GM21723 (cell line): Measurements from ENCODE around the gene ENTREP3.

Experiments
- ATAC-seq: cut with Tn5 transposase; IDR thresholded peaks from one replicate; pipeline ENCODE4 v1.9.1; 2021; ENCODE audit warnings: mild to moderate bottlenecking, moderate library complexity; ENCODE audit not compliant: unreplicated experiment

ENTREP3 gene

GRCh38 chr1:155278689-155279160 is 23.4 kb upstream of the ENTREP3 start:
- no peak for ATAC-seq

- no peak for ATAC-seq
These were observed 22.8 kb upstream of the ENTREP3 start for GRCh38 chr1:155277902-155278688.

DNA sequence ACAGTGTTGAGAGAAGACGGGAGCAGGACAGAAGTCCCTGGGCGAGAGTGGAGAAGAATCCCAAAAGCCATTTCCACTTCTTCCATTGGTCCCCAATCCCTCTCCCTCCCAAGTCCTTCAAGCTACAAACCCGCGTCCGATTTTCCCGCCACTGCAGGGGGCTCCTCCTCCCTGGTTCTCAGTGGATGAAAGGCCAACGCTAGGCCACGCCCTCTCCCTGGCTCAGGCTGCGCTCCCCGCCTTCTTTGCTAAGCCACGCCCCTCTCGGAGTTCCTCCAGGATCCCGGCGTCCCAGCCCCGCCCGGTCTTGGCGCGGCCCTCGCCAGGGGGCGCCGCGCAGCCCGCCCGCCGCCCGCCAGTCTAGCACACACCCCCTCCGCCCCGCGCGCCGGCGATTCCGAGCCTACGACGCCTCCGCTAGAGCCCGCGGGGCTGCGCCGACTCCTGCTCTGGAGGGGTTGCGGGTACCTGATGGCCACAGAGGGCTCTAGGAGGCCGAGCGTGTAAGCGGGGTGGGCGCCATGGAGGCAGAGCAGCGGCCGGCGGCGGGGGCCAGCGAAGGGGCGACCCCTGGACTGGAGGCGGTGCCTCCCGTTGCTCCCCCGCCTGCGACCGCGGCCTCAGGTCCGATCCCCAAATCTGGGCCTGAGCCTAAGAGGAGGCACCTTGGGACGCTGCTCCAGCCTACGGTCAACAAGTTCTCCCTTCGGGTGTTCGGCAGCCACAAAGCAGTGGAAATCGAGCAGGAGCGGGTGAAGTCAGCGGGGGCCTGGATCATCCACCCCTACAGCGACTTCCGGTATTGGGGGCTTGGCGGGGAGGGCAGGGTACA is 22.0 kb upstream of the ENTREP3 start, which contains the start of gene HCN3:
HCN3 (plus strand) TSS at position 394 of the 832 bp plus-strand sequence; CDS start at position 522, 128 bp downstream.
- peak; percentile 62 for ATAC-seq

DNA sequence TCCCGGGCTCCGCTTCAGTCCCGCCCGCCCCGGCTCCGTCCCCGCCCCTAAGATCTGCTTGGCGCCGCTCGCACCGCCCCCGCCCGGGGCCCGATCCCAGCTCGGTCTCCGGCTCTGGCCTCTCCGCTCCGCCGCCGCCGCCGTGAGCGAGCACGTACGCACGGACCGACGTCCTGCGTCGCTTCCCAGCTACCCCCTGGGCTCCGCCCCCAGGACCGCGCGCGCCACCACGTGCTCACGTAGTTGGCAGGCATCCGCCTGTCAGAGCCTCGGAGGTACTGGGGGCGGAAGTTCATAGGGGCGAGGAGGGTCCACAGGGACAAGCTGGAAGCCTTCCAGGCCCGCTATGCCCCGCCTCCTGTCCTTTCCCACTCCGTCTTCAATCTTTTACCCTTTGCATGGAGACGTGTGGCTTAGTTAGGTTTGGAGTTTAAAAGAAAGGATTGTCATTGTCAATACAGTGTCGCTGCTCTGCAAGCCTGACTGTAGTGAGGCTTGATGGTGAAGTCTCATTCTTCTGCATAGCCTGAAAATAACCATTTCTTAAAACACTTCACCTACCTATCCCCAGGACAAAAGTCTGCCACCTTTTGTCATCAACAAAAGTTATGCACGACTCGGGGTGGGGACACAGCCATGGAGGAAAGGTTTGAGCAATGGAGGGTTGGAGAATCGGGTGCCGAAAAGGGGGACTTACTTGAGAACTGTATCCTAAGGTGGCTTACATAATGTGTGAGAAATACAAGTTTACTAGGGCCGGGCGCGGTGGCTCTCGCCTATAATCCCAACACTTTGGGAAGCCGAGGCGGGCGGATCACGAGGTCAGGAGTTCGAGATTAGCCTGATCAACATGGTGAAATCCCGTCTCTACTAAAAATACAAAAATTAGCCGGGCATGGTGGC is 18.3 kb upstream of the ENTREP3 start, which contains the start of gene CLK2:
CLK2 (minus strand) TSS at position 162 of the 903 bp plus-strand sequence. CDS start 2,527 bp downstream, outside the sequence.
- ATAC-seq, result peak; percentile 77

- peak; percentile 34 for ATAC-seq
These were observed 17.4 kb upstream of the ENTREP3 start for GRCh38 chr1:155272466-155273342.

DNA sequence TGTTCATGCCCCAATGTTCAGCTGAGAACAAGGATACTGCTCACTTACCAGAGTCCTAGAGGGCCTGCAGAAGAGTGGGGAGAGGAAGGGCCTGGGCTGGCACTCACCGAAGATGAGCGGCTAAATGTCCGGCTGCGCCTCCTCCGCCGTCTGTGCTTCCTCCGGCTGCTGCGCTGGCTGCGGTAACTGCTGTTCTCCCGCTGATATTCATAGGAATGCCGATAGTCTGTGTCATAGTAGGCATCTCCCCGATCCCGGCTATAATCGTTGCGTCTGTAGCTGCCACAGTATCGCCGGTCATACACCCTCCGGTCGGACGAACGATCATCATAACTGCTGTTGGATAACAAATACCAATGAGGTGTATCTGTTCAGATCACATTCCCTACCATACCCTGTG is 14.1 kb upstream of the ENTREP3 start:
- ATAC-seq, result no peak

GRCh38 chr1:155268630-155269029 is 13.3 kb upstream of the ENTREP3 start:
- no peak for ATAC-seq

DNA sequence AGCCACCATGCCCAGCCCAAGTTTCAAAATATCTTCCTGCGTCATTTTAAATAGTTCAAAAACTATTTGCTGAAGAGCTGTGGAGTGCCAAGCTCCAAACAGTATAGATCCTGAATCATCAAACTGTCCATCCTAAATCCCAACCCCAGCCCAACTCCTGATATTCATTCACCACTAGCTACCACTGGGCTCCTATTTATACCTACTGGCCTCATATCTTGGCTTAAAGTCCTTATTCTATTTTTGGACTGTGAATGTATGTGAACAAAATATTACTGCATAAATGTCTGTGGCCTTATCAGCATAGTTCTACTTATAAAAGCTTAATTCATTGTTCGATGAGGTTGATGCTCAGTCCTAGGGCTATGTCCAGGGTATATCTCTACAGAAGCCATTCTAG is 12.1 kb upstream of the ENTREP3 start:
- ATAC-seq, result no peak

- no peak for ATAC-seq
These were observed 11.3 kb upstream of the ENTREP3 start for GRCh38 chr1:155266553-155266952.

DNA sequence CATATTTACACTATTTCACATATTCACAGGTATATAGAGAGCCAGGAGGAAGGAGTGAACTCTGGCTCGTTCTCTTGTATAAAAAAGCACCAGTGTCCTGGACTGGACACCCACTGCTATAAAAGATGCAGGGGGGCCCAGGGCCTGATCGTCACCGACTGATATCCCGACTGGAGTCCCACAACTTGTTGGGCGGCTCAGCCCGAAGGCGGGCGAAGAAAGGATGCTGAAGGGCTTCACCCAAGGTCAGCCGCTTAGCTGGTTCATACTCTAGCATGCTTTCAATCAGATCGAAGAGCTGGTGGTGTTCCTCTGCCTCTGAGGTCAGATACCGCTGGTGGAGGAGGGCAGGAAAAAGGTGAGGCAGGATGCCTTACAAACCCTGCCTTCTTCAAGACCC is 7.8 kb upstream of the ENTREP3 start:
- ATAC-seq, result no peak

GRCh38 chr1:155261852-155262673 is 6.8 kb upstream of the ENTREP3 start, which contains the start of gene SCAMP3:
SCAMP3 (minus strand) TSS chr1:155262360; CDS start chr1:155262151, 209 bp downstream.
- peak; percentile 85 for ATAC-seq

- peak; percentile 11 for ATAC-seq
These were observed 6.2 kb upstream of the ENTREP3 start for GRCh38 chr1:155261493-155261851.

- no peak for ATAC-seq
These were observed 5.0 kb upstream of the ENTREP3 start for GRCh38 chr1:155260276-155260675.

GRCh38 chr1:155256058-155256852 is 972 bp upstream of the ENTREP3 start:
- no peak for ATAC-seq

DNA sequence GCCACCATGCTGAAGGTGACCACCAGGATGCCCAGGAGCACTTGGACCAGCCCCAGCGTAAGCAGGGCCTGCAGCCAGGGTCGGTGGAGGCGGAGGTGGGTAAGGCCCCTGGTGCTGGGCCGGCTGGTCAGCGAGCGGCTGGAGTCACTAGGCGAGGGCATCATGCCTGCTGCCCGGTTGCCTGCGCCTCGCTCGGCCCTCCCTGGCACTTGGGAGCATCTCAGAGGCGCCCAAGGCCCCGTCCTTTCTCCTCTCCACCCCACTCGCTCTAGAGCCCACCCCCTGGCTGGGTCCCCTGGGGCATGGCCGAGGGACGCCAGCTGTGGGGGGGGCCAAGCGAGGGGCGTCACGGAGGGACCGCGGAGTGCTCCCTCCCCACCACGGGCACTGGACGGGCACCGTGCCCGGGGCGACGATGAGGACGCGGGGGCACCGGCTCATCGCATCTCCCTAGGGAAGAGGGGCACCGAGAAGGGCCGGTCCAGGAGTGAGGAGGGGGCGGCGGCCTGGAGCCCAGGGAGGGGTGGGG is 505 bp downstream of the ENTREP3 start:
- ATAC-seq, result no peak

GRCh38 chr1:155254228-155254713 is 1.0 kb downstream of the ENTREP3 start:
- ATAC-seq, result no peak

DNA sequence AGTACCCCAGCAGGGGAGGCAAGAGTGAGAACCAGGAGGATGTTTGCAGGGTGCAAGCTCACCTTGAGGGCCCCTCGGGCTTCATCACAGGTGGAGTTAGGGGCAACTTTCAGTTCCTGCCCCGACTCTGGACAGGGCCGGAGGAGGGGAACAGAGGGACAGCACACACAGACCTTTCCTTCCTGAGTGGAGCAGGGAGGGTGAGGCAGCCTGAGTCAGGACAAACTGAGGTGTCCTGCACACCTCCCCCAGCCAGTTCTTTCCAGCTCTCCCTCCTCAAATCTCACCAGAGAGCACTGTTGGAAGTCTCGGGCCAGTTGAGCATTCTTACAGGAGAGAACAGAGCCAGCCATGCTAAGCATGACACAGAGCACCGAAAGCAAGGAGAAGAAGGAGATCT is 1.5 kb downstream of the ENTREP3 start:
- no peak for ATAC-seq
